Erythroblast (primary cell): Measurements from ENCODE around the gene EEPD1.

ENCODE experiments used
- GATA1 ChIP-seq: IDR thresholded peaks from 2 replicates; pipeline ENCODE4 v1.6.1; 2011; ENCODE audit warnings: low read depth, mild to moderate bottlenecking, control low read depth, low read length, moderate library complexity
- POLR2A ChIP-seq: IDR thresholded peaks from 2 replicates; pipeline ENCODE4 v1.6.1; 2011; ENCODE audit warnings: mild to moderate bottlenecking, low read length

DNA sequence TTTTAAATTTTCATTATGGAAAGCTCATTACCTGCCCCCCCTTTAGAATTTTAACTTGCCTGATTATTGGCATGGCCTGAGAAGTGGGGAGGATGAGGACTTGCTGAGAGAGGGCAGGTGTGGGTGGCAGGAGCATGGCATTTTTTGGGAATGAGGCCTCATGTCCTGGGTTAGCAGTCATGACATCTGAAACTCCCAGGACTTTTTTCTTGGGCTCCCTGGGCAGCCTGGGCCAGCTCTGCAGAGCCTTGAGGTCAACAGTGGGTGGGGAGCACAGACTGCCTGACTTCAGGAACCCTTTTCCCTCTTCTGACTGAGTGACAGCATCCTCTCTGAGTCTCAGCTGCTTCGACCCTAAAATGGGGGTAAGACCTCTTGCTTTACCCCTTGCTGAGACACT lies 46.3 kb downstream of the EEPD1 start:
- TF ChIP-seq POLR2A (no peak), GATA1 (no peak)
